Esophagus squamous epithelium (tissue), 5 donors: ENCODE data around the gene PLXNB2. TPM values are rescaled to one million over a fixed set of nuclear protein-coding genes. Genes with fewer than 3 reads are reported as not detected.
A peak's percentile ranks its signal among the peaks of the same experiment; 100 is the strongest.
"Not testable (repeated sequence)": the region's sequence is repeated elsewhere in the genome, so short reads cannot be mapped to it uniquely, and the experiment has no call there.

Source experiments
- DNase-seq: peaks from one replicate; lab custom pipeline; 2025; lab: John Stamatoyannopoulos, UW
- H3K27ac ChIP-seq, 4 donors: fragments of 200-600 bp; sonication (generic); one replicate each; pipeline ENCODE4 v1.5.1; 2016 to 2019; ENCODE audit warnings: mild to moderate bottlenecking in 1 of 4
- H3K27me3 ChIP-seq, 4 donors: fragments of 200-600 bp; sonication (generic); 1 replicate in 3 of 4; 2 replicates in 1 of 4; pipeline versions ENCODE4 v1.5.1 to v1.6.0; 2017 to 2021; ENCODE audit warnings: antibody characterized with exemption in 1 of 4
- H3K36me3 ChIP-seq, 3 donors: fragments of 200-600 bp; sonication (generic); one replicate each; pipeline ENCODE4 v1.5.1; 2016 to 2019
- H3K4me1 ChIP-seq, 3 donors: fragments of 200-600 bp; sonication (generic); one replicate each; pipeline ENCODE4 v1.5.1; 2017 to 2019
- H3K4me3 ChIP-seq, 4 donors: fragments of 200-600 bp; sonication (generic); 1 replicate in 3 of 4; 2 replicates in 1 of 4; pipeline ENCODE4 v1.5.1; 2016 to 2019; ENCODE audit warnings: mild to moderate bottlenecking in 2 of 4, moderate library complexity in 1 of 4
- H3K9me3 ChIP-seq, 3 donors: fragments of 200-600 bp; sonication (generic); one replicate each; pipeline ENCODE4 v1.5.1; 2016 to 2019
- POLR2A ChIP-seq, 4 donors: fragments of 450-650 bp; IDR thresholded peaks; one replicate each; pipeline ENCODE4 v1.6.1; 2017; ENCODE audit warnings: antibody characterized with exemption in 4 of 4, mild to moderate bottlenecking in 4 of 4, moderate library complexity in 3 of 4
- whole genome bisulfite sequencing, 2 donors: methylation state at CpG; one replicate each; pipeline ENCODE4 v1.1.5; 2018; 5-methylcytosine and 5-hydroxymethylcytosine counted together
- intact Hi-C: fragments of 100-400 bp; cut with DNase I; formaldehyde crosslinking; loops from one replicate; pipeline ENCODE4 v1.15.0; 2022
- total RNA-seq, 4 donors: library from RNA; depleted of rRNA; stranded (reverse); fragments of >200 nt; gene quantifications; one replicate each; pipeline ENCODE4 v1.1.0, GENCODE V29; 2016
- TF ChIP-seq, protein P1 (sequence below), 6 experiments: fragments of 450-650 bp in 4 of 6; fragments of 200-600 bp in 2 of 6; sonication (generic) in 2 of 6; IDR thresholded peaks; one replicate each; pipeline ENCODE4 v1.5.1; 2016 to 2019; ENCODE audit warnings: antibody characterized with exemption in 6 of 6, mild to moderate bottlenecking in 4 of 6, moderate library complexity in 4 of 6
- donor health status: DM: yes; HTN: yes; CAD: no.

The PLXNB2 gene
- total RNA-seq, 4 donors from 2014 or later, result 80.9 to 231 (median 129) TPM

DNA sequence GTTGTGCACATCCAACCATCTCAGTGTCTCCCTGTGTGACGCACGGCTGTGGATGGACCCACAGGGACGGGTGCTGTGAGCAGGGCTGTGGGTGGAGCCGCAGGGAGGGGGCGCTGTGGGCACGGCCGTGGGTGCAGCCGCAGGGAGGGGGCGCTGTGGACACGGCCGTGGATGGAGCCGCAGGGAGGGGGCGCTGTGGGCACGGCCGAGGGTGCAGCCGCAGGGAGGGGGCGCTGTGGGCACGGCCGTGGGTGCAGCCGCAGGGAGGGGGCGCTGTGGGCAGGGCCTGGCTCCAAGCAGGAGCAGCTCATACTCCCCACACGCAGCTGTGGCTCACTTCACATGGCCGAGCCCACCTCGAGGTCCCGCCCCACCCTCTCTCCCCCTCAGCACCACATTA is 31.3 kb downstream of the PLXNB2 start:
- intact Hi-C loops, result loop anchor here (2.0 kb wide), 1 partner anchor 67 kb away; the partner anchor contains the start of gene PPP6R2

DNA sequence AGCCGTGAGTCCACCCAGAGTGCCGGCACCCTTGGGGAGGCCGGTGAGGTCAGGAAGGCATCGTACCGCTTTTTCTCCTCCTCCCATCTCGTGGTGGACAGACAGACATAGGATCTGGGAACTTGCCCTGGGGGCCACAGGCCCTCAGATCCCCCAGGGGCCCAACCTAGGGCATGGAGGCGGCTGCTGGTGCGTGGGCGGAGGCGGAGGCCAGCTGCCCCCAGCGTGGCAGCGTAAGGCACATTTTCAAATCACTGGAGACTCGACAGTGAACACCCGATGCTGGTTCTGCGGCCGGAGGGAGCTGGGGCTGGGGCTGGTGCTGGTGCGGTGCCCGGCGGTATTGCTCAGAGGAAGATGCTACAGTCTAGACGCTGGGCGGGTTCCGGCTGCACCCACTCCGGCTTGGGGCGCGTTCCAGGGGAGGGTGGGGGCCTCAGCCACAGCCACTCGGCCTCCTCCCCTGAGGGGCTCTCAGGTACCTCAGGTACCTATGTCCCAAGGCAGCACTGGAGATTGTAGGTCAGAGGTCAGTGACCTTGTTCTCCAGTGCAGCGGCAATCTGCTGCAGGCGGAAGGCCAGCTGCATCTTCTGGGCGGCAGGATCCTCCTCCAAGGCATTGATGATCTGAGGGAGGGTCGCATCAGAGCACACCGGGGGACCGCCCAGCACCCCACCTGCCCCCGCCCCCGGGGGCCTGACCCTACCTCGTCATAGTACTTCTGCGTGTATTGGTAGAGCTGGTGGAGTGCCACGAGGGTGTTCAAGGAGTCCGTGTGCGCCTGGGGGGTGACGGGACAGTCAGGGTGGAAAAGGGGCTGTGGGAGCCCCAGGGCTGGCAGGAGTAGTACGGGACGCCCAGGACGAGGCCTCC is 32.0 kb downstream of the PLXNB2 start:
- 80 to 100% methylated on average over 1 to 9 of the region's 43 CpGs for WGBS, 2 donors
- intact Hi-C loops, result loop anchor here (2.0 kb wide), 1 partner anchor 67 kb away; the partner anchor contains the start of gene PPP6R2
- H3K9me3 ChIP-seq, result no peaks in the 10 kb centered on the region
- peaks cover 19 to 88% (median 22%) of the 10 kb centered on the region in 3 donors for H3K4me1 ChIP-seq
- no peak overlapping the region for H3K4me3 ChIP-seq
- H3K36me3 ChIP-seq, result peaks cover 44 to 67% (median 50%) of the 10 kb centered on the region in 3 donors
- DNase-seq, result no peak
- TF ChIP-seq, protein P1, sequence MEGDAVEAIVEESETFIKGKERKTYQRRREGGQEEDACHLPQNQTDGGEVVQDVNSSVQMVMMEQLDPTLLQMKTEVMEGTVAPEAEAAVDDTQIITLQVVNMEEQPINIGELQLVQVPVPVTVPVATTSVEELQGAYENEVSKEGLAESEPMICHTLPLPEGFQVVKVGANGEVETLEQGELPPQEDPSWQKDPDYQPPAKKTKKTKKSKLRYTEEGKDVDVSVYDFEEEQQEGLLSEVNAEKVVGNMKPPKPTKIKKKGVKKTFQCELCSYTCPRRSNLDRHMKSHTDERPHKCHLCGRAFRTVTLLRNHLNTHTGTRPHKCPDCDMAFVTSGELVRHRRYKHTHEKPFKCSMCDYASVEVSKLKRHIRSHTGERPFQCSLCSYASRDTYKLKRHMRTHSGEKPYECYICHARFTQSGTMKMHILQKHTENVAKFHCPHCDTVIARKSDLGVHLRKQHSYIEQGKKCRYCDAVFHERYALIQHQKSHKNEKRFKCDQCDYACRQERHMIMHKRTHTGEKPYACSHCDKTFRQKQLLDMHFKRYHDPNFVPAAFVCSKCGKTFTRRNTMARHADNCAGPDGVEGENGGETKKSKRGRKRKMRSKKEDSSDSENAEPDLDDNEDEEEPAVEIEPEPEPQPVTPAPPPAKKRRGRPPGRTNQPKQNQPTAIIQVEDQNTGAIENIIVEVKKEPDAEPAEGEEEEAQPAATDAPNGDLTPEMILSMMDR (IDR thresholded peaks at IDR 0.05), result no peak
- TF ChIP-seq POLR2A (IDR thresholded peaks at IDR 0.05), result no peak
- peak overlapping the region in 3 of 4 donors; percentile 32 to 65 (median 44) for H3K27ac ChIP-seq
- H3K27me3 ChIP-seq, result peaks cover 0 to 11% (median 0%) of the 10 kb centered on the region in 4 donors

More for the DNA sequence above, 31.3 kb downstream of the PLXNB2 start:
- peak overlapping the region; percentile 41 to 67 (median 63) for H3K27ac ChIP-seq
- peak; percentile 52 for DNase-seq
- H3K36me3 ChIP-seq, result peaks cover 52 to 75% (median 57%) of the 10 kb centered on the region in 3 donors
- peaks cover 12 to 88% (median 18%) of the 10 kb centered on the region in 3 donors for H3K4me1 ChIP-seq
- WGBS, 2 donors, result 20 to 48% methylated on average over 2 to 17 of the region's 25 CpGs
- H3K9me3 ChIP-seq, result no peaks in the 10 kb centered on the region
- no peak overlapping the region for H3K4me3 ChIP-seq
- peaks cover 0 to 11% (median 0%) of the 10 kb centered on the region in 4 donors for H3K27me3 ChIP-seq
- TF ChIP-seq, protein P1 (IDR thresholded peaks at IDR 0.05), result peak in 5 of 6 experiments; percentile 24 to 78 (median 45)
- TF ChIP-seq POLR2A (IDR thresholded peaks at IDR 0.05), result no peak

DNA sequence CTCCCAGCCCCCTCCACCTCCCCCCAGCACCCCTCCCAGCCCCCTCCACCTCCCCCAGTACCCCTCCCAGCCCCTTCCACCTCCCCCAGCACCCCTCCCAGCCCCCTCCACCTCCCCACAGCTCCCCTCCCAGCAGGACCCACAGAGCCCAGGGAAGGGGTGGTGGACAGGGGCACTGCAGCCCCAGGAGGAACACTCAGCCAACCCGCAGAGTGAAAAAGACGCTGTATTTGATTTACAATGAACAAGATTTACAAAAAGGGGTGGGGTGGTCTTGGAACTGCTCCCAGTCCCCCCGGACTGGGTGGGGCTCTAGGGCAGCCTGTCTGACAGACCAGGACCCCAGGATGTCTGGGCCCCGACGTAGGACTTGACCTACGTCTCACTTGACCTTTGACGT is 32.7 kb downstream of the PLXNB2 start:
- TF ChIP-seq, protein P1 (IDR thresholded peaks at IDR 0.05), result no peak
- no peak for TF ChIP-seq POLR2A (IDR thresholded peaks at IDR 0.05)
- H3K4me3 ChIP-seq, result no peak overlapping the region

DNA sequence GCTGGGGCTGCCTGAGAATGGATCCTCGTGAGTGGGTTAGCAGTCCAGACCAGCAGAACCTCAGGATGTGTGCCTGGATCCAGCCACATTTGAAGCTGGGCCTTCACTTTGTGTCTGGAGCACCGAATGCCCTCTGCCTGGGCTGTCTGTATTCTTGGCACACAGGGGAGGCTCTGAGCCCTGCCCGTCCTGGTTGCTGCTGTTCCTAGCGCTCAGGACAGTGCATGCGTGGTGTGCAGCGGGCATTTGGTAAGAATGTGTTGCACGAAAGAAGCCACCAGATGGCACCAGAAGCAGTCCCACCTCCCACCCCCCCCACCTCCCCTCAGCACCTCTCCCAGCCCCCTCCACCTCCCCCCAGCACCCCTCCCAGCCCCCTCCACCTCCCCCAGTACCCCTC is 33.1 kb downstream of the PLXNB2 start:
- intact Hi-C loops, result no loop called here
- Histone ChIP-seq H3K27ac (peak overlapping the region in 1 of 4 donors; percentile 29), H3K36me3 (peaks cover 34 to 56% (median 39%) of the 10 kb centered on the region in 3 donors), H3K27me3 (peaks cover 0 to 11% (median 0%) of the 10 kb centered on the region in 4 donors), H3K4me3 (no peak overlapping the region), H3K4me1 (peaks cover 21 to 87% (median 29%) of the 10 kb centered on the region in 3 donors), H3K9me3 (no peaks in the 10 kb centered on the region)
- TF ChIP-seq POLR2A (IDR thresholded peaks at IDR 0.05), result no peak
- TF ChIP-seq, protein P1 (IDR thresholded peaks at IDR 0.05), result peak in 4 of 6 experiments; percentile 17 to 41 (median 30)
- no peak for DNase-seq
- 35% methylated on average over 6 of the region's 7 CpGs; no CpG with 5 or more reads in 1 of the 2 donors for WGBS, 2 donors

More for the DNA sequence above, 32.7 kb downstream of the PLXNB2 start:
- H3K4me1 ChIP-seq, result peaks cover 21 to 87% (median 24%) of the 10 kb centered on the region in 3 donors
- intact Hi-C loops, result no loop called here
- DNase-seq, result no peak
- H3K27ac ChIP-seq, result peak overlapping the region in 1 of 4 donors; percentile 17
- WGBS, 2 donors, result 57% methylated on average over 5 of the region's 7 CpGs; no CpG with 5 or more reads in 1 of the 2 donors
- peaks cover 38 to 61% (median 43%) of the 10 kb centered on the region in 3 donors for H3K36me3 ChIP-seq
- peaks cover 0 to 11% (median 0%) of the 10 kb centered on the region in 4 donors for H3K27me3 ChIP-seq
- no peaks in the 10 kb centered on the region for H3K9me3 ChIP-seq

DNA sequence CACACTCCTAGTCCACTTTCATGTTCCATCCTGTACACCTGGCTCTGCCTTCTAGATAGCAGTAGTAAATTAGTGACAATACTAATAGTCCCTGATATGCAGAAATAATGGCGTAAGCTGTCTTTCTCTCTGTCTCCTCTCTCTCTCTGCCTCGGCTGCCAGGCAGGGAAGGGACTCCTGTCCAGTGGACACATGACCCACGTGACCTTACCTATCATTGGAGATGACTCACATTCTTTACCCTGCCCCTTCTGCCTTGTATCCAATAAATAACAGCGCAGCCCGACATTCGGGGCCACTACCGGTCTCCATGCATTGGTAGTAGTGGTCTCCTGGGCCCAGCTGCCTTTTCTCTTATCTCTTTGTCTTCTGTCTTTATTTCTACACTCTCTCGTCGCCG is 33.7 kb downstream of the PLXNB2 start:
- Histone ChIP-seq H3K36me3 (peaks cover 32 to 51% (median 33%) of the 10 kb centered on the region in 3 donors), H3K4me1 (peaks cover 22 to 87% (median 33%) of the 10 kb centered on the region in 3 donors), H3K27me3 (peaks cover 0 to 11% (median 0%) of the 10 kb centered on the region in 4 donors), H3K27ac (peak overlapping the region in 1 of 4 donors; percentile 29)
- DNase-seq, H3K4me3 ChIP-seq, H3K9me3 ChIP-seq, intact Hi-C loops: not testable (repeated sequence)
- 79 to 84% methylated on average over 7 to 10 of the region's 10 CpGs for WGBS, 2 donors

DNA sequence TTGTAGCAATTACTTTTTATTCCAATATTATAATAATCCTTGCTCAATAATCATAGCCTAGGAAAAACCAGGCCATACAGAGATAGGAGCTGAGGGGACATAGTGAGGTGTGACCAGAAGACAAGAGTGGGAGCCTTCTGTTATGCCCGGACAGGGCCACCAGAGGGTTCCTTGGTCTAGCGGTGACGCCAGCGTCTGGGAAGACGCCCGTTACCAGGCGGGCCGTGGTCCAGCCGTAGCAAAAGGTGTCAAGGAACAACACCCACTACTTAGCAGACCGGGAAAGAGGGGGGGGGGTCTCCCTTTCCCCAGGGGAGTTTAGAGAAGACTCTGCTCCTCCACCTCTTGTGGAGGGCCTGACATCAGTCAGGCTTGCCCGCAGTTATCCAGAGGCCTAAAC is 34.1 kb downstream of the PLXNB2 start:
- H3K4me3 ChIP-seq, H3K9me3 ChIP-seq, H3K27ac ChIP-seq, intact Hi-C loops, DNase-seq: not testable (repeated sequence)
- WGBS, 2 donors, result 75% methylated on average over 1 of the region's 11 CpGs; no CpG with 5 or more reads in 1 of the 2 donors
- Histone ChIP-seq H3K4me1 (peaks cover 26 to 87% (median 37%) of the 10 kb centered on the region in 3 donors), H3K36me3 (peaks cover 28 to 47% (median 29%) of the 10 kb centered on the region in 3 donors), H3K27me3 (peaks cover 0 to 11% (median 0%) of the 10 kb centered on the region in 4 donors)
